HG02759 (cell line): ENCODE measurements around the gene SPRED1.
"Not testable (repeated sequence)": the region's sequence is repeated elsewhere in the genome, so short reads cannot be mapped to it uniquely, and the experiment has no call there.

Source experiments
- ATAC-seq: cut with Tn5 transposase; IDR thresholded peaks from one replicate; pipeline ENCODE4 v1.9.1; 2021; ENCODE audit warnings: mild to moderate bottlenecking, moderate library complexity; ENCODE audit not compliant: unreplicated experiment

The SPRED1 gene

DNA sequence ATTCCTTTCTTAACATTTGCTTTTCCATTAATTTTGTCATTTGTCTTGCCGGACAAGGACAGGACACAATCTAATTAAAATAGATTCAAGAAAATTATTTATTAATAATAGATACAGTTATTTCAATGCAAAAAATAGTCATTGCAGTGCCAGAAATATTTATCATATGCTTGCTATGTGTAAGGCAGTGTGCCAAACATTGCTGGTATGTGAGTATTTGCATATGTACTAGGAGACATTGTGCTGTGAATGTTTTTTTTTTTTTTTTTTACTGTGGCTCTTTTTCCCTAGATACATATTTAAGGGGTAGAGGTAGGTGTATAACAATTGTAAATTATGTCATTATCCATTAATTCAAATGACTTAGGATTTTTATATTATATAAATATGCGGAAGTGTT is 23.3 kb downstream of the SPRED1 start:
- ATAC-seq: no peak

DNA sequence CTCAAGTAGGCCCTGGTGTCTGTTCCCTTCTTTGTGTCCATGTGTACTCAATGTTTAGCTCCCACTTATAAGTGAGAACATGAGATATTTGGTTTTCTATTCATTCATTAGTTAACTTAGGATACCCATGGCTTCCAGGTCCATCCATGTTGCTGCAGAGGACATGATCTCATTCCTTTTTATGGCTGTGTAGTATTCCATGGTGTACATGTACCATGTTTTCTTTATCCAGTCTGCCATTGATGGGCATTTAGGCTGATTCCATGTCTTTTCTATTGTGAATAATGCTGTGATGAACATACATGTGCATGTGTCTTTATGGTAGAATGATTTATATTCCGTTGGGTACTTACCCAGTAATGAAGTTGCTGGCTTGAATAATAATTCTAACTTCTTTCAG is 24.6 kb downstream of the SPRED1 start:
- ATAC-seq: not testable (repeated sequence)

DNA sequence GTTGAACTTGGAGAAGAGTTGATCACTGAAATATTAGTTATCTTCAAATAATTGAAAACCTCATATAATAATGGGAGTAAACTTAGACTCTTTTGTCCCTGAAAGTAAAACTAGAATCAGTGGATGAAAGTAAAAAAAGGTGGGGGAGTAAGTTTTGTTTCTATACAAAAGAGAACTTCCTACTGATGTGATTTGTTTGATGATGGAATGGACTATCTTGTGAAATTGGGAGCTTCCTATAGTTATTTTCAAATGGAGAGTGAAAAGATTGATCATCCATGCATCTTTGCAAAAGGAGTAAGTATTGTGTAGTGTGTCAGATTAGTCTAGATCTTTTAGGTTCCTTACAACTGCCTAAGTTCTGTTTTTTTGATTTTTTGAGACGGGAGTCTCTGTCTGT is 28.4 kb downstream of the SPRED1 start:
- no peak for ATAC-seq

DNA sequence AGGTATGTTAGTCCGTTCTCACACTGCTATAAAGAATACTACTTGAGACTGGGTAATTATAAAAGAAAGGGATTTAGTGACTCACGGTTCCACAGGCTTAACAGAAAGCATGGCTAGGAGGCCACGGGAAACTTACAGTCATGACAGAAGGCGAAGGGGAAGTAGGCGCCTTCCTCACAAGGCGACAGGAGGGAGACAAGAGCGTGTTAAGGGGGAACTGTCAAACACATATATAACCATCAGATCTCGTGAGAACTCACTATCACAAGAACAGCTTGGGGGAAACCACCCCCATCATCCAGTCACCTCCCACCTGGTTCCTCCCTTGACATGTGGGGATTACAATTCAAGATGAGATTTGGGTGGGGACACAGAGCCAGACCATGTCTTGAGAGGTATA is 30.4 kb downstream of the SPRED1 start:
- ATAC-seq: no peak

DNA sequence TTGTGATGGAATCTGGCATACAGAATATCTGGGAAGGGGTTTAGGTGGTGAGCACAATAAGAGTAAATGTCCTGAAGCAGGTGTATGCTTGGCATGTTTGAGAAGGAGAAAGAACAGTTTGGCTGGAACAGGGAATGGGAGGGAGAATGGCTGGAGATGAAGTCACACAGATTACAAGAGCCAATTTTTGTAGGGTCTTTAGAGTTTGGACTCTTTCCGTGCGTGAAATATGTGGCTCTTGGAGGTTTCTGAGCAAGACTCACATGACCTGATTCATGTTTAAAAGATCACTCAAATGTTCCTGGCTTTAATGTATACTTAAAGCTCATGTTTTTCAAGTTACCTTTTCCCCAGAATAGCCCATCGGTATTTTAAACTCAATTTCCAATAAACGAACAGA is 32.8 kb downstream of the SPRED1 start:
- ATAC-seq: no peak

DNA sequence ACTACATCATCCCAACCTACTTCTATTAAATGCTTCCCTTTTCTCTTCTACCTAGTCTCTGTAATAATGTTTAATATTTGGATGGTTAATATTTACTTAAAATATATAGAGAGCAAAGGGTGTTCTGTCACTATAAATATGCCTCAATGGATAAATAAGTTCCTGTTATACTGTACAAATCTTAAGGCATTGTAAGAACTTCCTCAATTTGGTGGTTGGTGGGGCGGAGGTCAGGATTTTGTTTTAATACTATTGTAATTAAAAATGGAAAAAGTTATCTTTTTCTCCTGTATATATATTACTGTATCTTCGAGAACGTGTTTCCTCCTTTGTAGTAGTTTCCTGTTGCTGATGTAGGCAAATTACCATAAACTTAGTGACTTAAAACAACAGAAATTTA is 41.5 kb downstream of the SPRED1 start:
- ATAC-seq: no peak

DNA sequence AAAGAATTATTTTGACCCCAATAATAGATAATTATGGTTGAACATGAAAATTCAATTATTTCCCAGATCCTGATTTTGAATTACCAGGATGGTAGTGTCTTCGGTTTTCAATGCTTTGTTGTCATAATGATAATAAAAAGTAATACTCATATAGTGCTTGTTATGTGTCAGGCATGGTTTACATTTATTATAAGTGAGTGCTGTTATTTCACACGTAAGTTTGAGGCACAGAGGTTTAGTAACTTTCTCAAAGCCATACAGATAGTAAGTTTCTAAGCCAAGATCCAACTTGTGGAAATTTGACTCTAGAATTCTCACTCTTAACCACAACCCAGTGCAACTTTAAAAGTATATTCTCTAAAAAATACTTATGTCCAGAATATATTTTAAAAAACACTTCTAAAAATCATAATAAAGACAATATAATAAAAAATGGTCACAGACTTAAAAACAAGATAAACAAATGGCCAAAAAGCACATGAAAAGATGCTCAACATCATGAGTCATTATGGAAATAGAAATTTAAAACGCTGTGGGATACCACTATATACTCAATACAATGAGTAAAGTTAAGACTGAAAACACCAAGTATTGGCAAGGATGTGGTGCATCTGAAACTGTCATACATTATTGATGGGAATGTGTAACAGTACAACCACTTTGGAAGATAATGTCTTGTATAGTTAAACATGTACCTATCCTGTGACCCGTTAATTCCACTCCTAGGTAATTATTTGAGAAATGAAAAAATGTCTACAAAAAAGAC is 45.2 kb downstream of the SPRED1 start:
- no peak for ATAC-seq

DNA sequence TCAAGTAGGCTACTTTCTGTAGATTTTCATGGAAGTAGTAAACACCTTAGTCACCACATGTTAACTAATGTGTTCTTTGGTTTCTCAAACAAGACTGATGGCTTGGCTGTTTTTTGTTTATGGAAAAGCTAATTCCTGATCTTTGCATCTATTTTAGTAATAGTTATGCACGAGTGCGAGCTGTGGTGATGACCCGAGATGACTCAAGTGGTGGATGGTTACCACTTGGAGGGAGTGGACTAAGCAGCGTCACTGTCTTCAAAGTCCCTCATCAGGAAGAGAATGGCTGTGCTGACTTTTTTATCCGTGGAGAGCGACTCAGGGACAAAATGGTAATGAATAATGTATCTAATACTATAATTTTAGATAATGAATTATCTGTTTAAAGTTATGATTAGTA is 46.6 kb downstream of the SPRED1 start:
- no peak for ATAC-seq

DNA sequence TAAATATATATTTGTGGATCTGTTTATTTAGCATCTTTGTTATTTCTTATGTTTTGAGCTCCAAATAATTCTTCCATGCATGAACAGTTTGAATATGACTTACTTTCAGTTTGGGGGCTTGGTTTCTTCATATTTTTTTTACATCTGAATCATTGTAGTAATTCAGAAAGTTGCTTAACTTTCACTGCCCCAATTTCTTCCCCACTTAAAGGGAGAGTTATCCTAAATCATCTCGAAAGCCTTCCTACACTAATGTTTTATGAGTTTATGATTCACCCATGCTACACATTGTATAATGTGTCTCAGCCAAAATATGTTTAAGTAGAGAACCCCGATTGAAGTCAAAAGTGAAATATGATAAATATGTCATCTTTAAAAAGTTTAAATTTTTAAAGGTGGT is 47.8 kb downstream of the SPRED1 start:
- no peak for ATAC-seq

DNA sequence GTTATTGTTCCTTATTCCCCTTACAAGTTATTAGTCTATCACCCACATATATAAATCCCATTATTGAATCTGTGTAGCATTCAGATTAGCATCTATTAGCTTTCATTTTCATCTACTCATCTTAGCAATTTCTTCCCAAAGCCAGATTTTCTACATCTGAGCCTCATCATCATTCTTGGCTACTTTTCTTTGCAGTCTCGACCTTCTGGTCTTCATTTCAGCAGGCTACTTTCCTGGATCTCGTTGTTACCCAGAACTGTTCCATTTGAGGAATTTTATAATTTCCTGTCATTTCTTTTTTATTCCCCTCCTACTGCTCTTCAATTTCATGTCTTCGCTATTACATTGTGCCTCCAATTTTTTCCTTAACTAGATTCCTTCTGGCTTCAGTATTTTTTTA is 51.8 kb downstream of the SPRED1 start:
- no peak for ATAC-seq

DNA sequence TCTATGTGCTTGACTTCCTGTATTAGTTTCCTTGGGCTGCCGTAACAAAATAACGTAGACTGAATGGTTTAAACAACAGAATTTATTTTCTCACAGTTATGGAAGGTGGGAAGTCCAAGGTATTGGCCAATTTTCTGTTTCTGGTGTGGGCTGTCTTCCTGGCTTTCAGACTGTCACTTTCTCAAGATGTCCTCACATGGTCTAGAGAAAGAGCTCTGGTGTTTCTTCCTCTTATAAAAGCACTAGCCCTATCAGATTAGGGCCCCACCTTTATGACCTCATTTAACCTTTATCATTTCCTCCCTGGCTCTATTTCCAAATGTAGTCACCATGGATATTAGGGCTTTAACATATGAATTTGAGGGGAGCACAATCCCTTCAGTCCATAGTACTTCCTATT is 54.6 kb downstream of the SPRED1 start:
- ATAC-seq: no peak

DNA sequence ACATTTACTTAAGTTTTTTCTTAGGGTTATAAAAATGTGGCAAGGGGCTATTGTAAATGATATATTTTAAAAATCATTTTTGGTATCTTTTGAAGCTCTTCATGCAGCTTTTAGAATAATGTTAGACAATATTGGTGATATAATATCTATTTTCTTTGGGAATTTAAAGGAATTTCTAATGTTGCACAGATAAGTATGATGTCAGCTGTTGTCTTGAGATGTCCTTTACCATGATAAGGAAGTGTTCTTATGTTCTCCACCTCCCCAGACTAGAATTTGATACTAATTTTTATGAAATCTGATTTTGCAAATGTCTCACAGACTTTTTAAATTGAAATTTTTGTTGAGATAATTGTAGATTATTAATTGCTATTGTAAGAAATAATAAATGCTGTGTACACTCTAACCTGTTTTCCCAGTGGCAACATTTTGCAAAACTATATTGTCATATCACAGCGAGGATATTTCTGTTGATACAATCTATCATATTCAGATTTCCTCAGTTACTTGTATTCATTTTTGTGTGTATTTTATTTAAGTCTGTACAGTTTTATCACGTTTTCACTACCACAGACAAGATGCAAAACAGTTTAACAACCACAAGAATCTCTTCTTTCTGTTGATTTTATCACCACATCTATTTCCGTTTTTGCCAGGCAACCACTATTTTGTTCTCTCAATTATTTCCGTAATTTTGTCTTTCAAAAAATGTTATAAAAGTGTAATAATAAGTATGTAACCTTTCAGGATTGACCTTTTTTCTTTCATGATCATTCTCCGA is 55.4 kb downstream of the SPRED1 start:
- no peak for ATAC-seq

DNA sequence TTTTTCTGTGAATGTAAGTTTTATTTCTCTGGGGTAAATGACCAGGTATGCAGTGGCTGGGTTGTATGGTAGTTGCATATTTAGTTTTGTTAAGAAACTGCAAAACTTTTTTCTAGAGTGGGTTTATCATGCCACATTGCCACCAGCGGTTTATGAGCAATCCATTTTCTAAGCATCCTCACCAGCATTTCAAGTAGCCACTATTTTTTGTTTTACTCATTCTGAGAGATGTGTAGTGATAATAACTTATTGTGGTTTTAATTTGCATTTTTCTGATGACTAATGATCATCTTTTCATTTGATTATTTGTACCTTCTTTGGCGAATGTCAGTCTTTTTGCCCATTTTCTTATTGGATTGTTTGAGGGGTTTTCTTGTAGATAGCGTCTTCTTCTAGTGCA is 56.2 kb downstream of the SPRED1 start:
- ATAC-seq: peak; percentile 61

DNA sequence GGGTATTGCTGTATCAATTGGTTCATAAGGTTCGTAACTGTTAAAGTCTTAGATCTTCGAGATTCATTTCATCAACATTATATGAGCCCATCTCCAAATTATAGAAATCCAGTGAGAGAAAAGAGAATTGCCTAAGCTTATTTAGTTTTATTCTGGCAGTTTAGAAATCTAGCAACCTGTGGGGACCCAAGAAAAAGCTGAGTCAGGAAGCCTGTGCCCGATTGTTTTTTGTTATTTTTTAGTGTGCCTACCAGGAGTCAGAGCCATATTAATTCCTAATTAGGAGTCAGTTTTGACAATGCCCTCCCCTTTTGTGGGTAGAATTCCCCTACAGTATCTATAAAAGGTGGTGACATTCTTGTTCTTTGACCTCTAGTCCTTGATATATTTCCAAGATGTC is 59.6 kb downstream of the SPRED1 start:
- no peak for ATAC-seq

DNA sequence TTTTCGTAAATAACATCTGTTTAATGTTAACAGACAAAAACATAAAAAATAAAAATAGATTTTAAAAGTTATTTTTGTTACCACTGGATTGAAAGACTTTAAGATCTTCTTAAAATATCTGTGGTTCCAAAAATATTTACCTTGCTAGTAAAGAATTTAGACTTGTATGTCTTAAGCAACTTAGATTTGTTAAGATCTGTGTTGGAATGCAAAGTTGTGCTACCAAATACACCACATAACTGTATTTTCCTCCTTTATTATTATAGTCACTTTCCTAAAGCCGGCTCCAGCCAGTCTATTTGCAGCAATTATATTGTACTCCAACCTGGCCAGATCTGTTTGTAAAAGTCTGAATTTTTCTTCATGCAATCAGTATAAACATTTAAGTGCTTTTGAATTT is 63.7 kb downstream of the SPRED1 start:
- no peak for ATAC-seq

DNA sequence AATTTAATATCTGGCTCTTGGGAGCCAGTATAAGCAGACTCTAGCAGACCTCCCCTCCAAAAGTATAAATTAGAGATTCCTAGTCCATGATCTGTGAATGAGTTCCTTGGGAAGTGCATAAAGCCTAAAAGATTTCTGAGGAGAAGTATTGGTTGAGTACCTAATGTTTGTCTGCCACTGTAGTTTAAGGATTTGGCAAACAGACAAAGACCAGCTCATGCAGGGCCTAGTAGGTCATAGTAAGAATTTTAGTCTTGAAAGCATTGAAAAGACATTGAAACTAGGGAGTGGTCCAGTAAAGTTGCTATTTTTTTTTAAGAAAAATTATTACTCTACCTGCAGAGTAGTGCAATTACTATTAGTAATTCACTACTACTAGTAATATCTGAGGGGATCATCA is 67.5 kb downstream of the SPRED1 start:
- no peak for ATAC-seq

DNA sequence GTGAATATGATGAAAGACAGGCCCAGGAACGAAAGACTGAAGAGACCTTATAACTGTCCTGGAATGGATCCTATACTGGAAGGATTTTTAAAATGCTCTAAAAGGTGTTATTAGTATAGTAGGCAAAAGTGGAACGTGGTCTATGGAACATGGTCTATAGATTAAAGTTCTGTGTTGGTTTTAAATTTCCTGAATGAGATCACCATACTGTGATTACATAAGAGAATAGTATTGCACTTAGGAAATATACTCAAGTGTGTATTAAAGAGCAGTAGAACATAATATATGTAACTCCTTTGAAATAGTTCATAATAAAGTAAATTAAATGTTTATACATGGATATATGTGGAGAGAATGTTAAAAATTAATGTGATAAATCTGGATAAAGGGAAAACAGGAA is 68.2 kb downstream of the SPRED1 start:
- ATAC-seq: no peak

DNA sequence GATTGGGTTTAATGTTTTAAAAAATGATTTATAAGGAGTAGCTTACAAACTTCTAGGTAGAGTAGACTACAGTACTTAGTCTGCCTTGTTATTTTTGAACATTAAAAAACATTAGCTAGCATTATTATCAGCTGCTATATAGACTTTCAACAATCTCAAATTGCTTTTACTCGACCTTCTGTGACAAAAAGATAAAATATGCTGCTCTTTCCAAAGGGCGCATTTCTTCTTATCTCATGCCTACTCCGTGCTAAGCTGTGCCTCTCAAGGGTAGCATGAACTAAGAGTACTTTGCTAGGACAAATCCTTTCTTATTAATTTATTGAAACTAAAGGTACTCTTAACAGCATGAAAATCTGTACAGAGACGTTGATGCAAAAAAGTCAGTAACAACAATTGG is 71.3 kb downstream of the SPRED1 start:
- ATAC-seq: no peak

DNA sequence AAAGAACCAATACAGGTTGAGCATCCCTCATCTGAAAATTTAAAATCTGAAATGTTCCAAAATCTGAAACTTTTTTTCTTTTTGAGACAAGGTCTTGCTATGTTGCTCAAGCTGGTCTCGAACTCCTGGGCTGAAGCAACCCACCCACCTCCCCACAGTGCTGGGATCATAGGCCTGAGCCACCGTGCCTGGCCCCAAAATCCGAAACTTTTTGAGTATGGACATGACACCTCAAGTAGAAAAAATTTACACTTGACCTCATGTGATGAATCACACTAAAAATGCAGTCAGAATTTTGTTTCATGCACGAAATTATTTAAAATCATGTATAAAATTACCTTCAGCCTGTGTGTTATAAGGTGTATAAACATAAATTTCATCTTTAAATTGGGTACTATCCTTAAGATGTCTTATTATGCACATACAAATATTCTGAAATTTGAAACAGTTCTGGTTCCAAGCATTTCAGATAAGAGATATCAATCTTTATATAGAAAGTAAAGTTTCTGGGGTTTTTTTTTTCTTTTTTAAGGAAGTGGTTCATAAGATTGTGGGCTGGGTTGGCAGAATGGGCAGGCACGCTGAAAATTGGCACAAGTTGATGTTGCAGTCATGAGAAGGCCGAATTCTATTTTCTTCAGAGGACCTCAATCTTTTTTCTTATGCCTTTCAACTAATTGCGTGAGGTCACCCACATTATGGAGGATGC is 72.5 kb downstream of the SPRED1 start:
- no peak for ATAC-seq

DNA sequence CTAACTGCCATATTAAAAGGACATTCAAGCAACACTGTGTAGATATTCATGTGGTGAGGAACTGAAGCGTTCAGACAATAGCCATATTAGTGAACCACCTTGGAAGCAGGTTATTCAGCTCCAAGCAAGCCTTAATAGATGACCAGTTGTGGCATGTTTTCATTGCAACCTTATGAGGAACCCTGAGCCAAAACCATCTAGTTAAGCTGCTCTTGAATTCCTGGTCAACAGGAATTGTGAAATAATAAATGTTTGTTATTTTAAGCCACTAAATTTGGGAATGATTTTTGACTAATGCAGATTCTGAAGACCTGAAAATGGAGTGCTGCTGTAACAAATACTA is 73.0 kb downstream of the SPRED1 start:
- ATAC-seq: no peak

DNA sequence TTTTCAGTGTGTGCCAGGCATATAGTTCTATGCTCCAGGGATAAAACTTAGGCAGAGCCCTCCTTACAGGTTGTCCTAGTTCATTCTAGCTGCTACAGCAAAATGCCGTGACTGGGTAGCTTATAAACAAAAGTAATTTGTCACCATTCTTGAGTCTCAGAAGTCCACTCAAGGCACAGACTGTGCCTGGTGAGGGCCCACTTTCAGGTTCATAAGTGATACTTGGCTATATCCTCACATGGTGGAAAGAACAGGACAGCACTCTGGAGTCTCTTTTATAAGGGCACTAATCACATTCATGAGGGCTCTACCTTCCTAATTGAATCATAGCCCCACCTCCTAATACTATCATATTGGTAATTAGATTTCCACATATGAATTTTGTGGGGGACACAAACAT is 80.1 kb downstream of the SPRED1 start:
- ATAC-seq: no peak

DNA sequence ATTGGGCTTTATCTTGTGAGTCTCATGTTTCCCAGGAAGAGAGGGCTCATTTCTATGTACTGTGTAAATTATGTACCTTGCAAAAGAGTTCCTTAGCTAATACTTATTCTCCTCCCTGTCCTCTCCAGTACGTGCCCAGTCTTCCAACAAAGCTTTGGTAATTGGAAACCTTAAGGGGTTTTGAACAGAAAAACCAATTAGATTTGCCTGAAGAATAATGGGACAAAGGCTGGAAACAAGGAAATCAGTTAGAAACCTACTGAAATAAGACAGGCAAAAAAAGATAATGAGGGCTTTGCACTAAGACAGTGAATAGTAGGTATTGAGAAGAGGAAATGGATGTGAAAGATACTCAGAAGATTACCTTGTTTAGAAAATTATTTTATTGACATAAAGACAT is 82.5 kb downstream of the SPRED1 start:
- ATAC-seq: no peak
